Hematopoietic multipotent progenitor cell (in vitro differentiated cells): ENCODE results near the gene DNTTIP2. TPM values are rescaled to one million over a fixed set of nuclear protein-coding genes. Genes with fewer than 3 reads are reported as not detected.
A peak's percentile ranks its signal among the peaks of the same experiment; 100 is the strongest.

ENCODE experiments used
- DNase-seq, 3 donors: peaks; one replicate each; pipeline ENCODE4 v3.0.0-alpha.2; 2011 to 2015; ENCODE audit warnings: low read depth in 2 of 3, low spot score in 2 of 3
- small RNA-seq: library from RNA; depleted of rRNA; stranded (forward); fragments of <200 nt; gene quantifications from one replicate; pipeline ENCODE3, GENCODE V24; 2012
- total RNA-seq: library from RNA; depleted of rRNA; stranded (reverse); fragments of >200 nt; gene quantifications from one replicate; pipeline ENCODE4 v1.2.3, GENCODE V29; 2012

The DNTTIP2 gene
- total RNA-seq, 1 donor: 8.6 TPM

GRCh38 chr1:93816970-93817678 lies 61.9 kb downstream of the DNTTIP2 start:
- DNase-seq: peak in 2 of 3 donors; percentile 92 to 98

Small RNA genes lying within 50 kb of the gene (small RNA-seq; reads per million reads assigned to genes)
- gene AL117351.2 (not detected), gene MIR760 (not detected)

Other genes starting within 250 kb of the DNTTIP2 start
- gene BCAR3, start 197.4 kb downstream of the DNTTIP2 start, total RNA-seq: 1.1 TPM
- 3.8 TPM for gene GCLM, start 30.2 kb upstream of the DNTTIP2 start, total RNA-seq
- not detected for gene ABCA4, start 241.9 kb upstream of the DNTTIP2 start, total RNA-seq